HT-29 (cell line): ENCODE measurements around the gene EPS8L1. TPM values are rescaled to one million over a fixed set of nuclear protein-coding genes. Genes with fewer than 3 reads are reported as not detected.
A peak's percentile ranks its signal among the peaks of the same experiment; 100 is the strongest.
"Not testable (repeated sequence)": the region's sequence is repeated elsewhere in the genome, so short reads cannot be mapped to it uniquely, and the experiment has no call there.

Source experiments
- DNase-seq: peaks from one replicate; pipeline ENCODE4 v3.0.0-alpha.2; 2015; ENCODE audit warnings: low spot score
- total RNA-seq: library from RNA; depleted of rRNA; stranded (reverse); fragments of >200 nt; shearing (Covaris generic); gene quantifications from 2 replicates; pipeline ENCODE4 v1.2.3, GENCODE V29; 2014; rRNA removed

The EPS8L1 gene
- total RNA-seq = 543 and 612 TPM in 2 replicates

GRCh38 chr19:55075371-55075998, at the start of gene EPS8L1:
Gene EPS8L1, plus strand, starts transcription at chr19:55075869. Its CDS starts 576 bp downstream, at chr19:55076445.
- peak; percentile 98 for DNase-seq

DNA sequence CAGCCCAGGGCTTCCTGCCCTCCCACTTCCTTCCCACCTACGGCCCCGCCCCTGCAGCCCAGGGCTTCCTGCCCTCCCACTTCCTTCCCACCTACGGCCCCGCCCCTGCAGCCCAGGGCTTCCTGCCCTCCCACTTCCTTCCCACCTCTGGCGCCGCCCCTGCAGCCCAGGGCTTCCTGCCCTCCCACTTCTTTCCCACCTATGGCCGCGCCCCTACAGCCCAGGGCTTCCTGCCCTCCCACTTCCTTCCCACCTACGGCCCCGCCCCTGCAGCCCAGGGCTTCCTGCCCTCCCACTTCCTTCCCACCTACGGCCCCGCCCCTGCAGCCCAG, 48.6 kb upstream of the EPS8L1 start:
- DNase-seq = peak; percentile 48

DNA sequence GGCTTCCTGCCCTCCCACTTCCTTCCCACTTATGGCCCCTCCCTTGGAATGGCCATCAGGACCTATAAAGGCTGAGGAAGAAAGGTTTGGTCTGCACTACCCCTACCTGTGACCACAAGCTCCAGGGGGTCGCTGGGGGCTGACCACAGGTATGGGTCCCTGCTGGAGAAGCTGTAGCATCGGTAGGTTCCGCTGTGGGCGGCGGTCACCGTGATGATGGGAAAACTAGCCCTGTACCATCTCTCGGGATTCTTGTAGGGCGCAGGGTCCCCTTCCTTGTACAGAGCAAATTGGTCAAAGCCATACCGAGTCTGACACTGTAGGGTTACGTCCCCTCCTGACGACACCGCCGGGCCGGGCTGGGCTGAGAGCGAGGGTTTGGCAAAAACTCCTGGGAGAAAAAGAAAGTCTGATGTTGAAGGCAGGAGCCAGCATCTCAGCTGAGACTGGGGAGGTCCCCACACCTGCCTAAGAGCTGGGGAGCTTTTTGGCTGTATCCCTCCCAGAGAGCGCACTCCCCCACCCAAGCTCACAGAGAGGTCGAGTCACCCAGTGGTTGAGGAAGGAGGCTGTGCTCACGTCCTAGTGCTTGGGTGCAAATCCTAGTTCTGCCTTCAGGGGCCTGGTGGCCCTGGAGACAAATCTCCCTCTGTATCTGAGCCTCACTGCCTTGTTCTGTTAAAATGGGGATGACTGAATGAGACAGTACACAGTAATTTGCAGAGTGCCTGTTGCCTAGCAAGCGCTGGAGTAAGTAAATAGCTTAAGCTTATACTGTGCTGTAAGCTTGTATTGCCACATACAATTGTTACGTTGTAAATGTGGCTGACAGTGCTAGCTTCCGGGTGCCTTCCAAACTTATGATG, 48.0 kb upstream of the EPS8L1 start:
- DNase-seq = no peak

GRCh38 chr19:55028757-55029156, 46.9 kb upstream of the EPS8L1 start:
- no peak for DNase-seq

- DNase-seq = no peak
Measured at GRCh38 chr19:55031178-55031577, 44.5 kb upstream of the EPS8L1 start.

- DNase-seq = no peak
Measured at GRCh38 chr19:55032170-55032800, 43.4 kb upstream of the EPS8L1 start.

DNA sequence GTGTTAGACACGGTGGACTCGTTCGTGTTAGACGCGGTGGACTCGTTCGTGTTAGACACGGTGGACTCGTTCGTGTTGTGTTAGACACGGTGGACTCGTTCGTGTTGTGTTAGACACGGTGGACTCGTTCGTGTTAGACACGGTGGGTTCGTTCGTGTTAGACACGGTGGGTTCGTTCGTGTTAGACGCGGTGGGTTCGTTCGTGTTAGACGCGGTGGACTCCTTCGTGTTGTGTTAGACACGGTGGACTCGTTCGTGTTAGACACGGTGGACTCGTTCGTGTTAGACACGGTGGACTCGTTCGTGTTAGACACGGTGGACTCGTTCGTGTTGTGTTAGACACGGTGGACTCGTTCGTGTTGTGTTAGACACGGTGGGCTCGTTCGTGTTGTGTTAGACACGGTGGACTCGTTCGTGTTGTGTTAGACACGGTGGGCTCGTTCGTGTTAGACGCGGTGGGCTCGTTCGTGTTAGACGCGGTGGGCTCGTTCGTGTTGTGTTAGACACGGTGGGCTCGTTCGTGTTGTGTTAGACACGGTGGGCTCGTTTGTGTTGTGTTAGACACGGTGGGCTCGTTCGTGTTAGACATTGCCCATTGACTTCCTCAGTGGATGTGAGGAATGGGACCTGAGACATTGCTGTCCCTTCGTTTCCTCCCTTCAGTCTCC, 42.6 kb upstream of the EPS8L1 start:
- DNase-seq = not testable (repeated sequence)

GRCh38 chr19:55034751-55035150, 40.9 kb upstream of the EPS8L1 start:
- DNase-seq = no peak

DNA sequence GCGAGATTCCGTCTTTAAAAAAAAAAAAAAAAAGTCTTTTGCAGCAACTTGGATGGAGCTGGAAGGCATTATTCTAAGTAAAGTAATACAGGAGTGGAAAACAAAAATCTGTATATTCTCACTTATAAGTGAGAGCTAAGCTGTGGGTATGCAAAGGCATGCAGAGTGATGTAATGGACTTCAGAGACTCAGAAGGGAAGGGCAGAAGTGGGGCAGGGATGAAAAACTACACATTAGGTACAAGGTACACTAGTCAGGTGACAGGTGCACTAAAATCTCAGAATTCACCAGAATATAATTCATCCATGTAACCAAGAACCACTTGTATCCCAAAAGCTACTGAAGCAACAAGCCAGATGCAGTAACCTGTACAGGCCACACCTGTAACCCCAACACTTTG, 39.6 kb upstream of the EPS8L1 start:
- DNase-seq = no peak

- DNase-seq = not testable (repeated sequence)
Measured at GRCh38 chr19:55037603-55038002, 38.1 kb upstream of the EPS8L1 start.

GRCh38 chr19:55040654-55041053, 35.0 kb upstream of the EPS8L1 start:
- not testable (repeated sequence) for DNase-seq

DNA sequence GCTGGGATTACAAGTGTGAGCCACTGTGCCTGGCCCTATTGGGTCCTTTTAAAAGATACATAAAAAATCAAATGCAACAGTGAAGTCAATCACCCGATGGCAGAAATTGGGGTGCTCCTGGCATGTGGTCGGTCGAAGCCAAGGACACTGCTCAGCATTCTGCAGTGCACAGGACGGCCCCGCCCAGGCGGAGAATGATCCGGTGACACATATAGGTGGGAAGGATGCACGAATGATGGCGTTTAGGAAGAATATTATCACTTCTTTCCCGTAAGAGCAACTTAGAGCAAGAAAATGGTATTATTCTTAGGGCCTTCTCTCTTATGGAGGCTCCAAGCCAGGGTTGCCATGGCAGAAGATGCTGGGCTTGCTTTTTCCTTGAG, 34.4 kb upstream of the EPS8L1 start:
- DNase-seq = no peak

DNA sequence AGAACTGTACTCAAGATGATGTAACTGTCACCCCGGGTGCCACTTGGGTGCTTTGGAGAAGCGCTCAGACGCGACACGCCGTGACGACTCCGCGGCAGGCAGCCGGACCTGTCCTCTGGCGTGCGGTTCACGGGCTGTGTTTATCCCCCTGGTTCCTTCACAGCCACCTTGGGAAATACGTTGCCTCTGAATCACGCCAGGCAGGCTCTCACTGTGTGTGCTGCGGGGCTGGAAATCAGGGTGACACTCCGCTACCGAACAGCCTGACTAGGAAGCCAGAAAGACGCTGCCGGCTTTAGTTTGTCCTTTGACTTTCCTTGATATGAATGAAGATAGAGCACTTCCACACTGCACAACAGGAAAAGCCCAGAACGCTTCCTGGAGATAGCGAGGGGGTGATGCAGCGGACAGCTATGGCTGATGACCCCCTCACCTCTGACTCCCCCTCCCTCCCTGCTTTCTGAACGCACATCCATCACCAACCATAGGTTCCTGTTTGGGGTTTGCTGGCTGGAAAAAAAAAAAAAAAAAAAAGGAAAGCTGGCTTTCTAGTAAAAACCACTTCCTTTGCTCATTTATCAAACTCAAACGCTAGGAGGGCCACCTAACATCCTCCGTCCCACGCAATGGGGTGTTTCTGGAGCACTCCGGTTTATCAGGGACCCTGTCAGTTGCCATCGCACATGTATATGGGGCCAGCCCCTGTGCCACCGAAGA, 33.9 kb upstream of the EPS8L1 start:
- DNase-seq = no peak

GRCh38 chr19:55042344-55042678, 33.4 kb upstream of the EPS8L1 start:
- no peak for DNase-seq

DNA sequence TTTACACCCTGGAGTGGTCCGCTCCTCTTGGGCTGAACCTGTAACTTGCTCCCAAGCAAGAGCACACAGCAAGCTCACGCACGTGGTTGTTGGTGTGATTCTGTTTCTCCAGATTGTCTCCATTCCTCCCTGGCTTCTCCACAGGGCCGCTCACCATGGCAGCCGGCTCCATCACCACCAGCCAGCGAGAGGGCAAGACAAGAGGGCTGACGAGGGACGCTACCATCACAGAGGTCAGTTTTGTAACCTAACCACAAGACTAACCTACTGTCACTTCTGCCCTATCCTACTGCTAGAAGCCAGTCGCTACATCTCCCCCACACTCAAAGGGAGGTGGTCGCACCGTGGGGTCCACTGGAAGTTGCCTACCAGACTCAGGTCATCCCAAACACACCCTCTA, 33.0 kb upstream of the EPS8L1 start:
- DNase-seq = no peak

DNA sequence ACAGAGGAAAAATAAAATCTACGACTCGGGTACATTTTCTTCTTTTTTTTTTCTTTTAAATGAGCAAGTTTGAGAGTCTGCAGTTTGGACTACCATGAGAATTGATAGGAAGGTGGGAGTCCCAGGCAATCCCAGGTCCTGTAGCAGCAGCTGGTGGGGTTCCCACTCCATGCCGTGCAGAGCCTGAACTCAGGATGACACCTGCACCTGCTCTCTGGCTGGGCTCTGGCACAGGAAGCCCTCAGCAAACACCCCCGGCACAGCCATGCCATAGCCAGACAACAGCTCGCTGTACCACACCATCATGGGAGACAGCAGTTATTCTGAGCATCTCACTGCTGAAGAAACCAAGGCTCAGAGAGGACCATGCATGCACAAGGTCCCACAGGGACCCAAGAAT, 31.4 kb upstream of the EPS8L1 start:
- DNase-seq = no peak

- DNase-seq = no peak
Measured at GRCh38 chr19:55044771-55045716, 30.6 kb upstream of the EPS8L1 start.

DNA sequence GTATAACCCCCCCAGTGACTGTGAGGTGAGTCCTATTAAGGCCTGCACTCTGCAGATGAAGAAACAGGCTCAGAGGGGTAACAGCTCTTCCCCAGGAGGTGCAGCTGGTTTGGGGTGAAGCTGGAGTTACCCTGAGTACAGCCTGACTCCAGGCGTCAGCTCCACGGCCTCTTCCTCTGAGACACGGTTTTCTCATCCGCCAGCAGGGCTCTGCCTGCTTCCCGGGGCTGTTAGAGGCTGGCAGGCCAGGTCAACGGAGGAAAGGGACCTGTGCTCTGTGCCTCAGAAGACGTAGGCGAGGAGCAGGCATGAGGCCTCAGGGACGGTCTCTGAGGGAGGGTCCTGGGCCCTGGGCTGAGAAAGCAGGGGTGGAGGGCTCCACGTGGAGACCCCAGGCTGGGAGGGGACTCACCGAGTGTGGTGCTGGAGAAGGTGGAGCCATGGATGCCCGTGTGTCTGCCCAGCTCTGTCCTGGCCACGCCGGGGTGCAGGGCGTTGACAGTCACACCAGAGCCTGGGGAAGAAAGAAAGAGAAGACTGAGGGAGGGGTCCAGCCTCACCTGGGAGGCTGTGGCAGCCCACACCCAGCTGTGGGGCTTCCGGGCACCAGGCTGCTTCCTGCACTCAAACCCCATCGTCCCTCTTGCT, 28.6 kb upstream of the EPS8L1 start:
- no peak for DNase-seq

DNA sequence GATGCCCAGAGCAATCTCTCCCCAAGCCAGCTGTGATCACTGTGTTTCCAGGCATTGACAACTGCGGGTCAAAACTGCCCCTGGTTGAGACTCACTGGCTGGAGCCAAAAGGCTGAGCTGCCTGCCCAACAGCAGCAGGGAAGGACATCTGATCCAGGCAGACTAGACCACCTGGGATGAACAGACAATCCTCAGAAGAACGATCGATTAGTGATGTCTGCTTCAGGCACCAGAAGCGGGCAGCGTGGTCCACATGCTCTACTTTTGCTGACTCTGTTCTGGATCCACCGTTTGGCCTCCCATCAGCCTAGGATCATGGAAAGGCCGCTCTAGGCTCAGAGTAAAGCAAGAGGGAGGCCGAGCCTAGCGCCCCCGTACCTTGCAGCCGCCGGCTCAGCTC, 27.7 kb upstream of the EPS8L1 start:
- DNase-seq = no peak

GRCh38 chr19:55048446-55048845, 27.2 kb upstream of the EPS8L1 start:
- DNase-seq = no peak
